Neural cell (in vitro differentiated cells): Measurements from ENCODE around the gene ABCB10. TPM values are rescaled to one million over a fixed set of nuclear protein-coding genes. Genes with fewer than 3 reads are reported as not detected.

Source experiments
- H2AFZ ChIP-seq: fragments of 200-600, 300-800 bp; sonication (generic), shearing (Covaris generic); 2 replicates; pipeline ENCODE4 v1.6.0; 2014; ENCODE audit warnings: low read depth, mild to moderate bottlenecking, antibody characterized with exemption, low read length, moderate library complexity
- H3F3A ChIP-seq: fragments of 200-600 bp; shearing (Covaris generic); 2 replicates; pipeline ENCODE4 v1.6.1; 2016; ENCODE audit warnings: mild to moderate bottlenecking, moderate library complexity, mixed read lengths, antibody characterized with exemption, low read length; ENCODE audit not compliant: insufficient read depth, poor library complexity, severe bottlenecking
- H3K27ac ChIP-seq: fragments of 200-600, 300-800 bp; sonication (generic), shearing (Covaris generic); 2 replicates; pipeline ENCODE4 v1.5.1; 2014; ENCODE audit warnings: mild to moderate bottlenecking, low read length, moderate library complexity
- H3K27me3 ChIP-seq: fragments of 300-800, 200-600 bp; sonication (generic), shearing (Covaris generic); 2 replicates; pipeline ENCODE4 v1.6.0; 2014; ENCODE audit warnings: mild to moderate bottlenecking, low read depth, low read length, moderate library complexity; ENCODE audit not compliant: insufficient read depth
- H3K36me3 ChIP-seq: fragments of 300-800, 200-600 bp; sonication (generic), shearing (Covaris generic); 2 replicates; pipeline ENCODE4 v1.5.1; 2014; ENCODE audit warnings: mild to moderate bottlenecking, antibody characterized with exemption, low read length, moderate library complexity; ENCODE audit not compliant: insufficient read depth
- H3K4me2 ChIP-seq: fragments of 300-800, 200-600 bp; sonication (generic), shearing (Covaris generic); 2 replicates; pipeline ENCODE4 v1.6.0; 2014; ENCODE audit warnings: mild to moderate bottlenecking, low read length
- H3K4me3 ChIP-seq: fragments of 300-800, 200-600 bp; sonication (generic), shearing (Covaris generic); 2 replicates; pipeline ENCODE4 v1.5.1; 2014; ENCODE audit warnings: mild to moderate bottlenecking, low read length, moderate library complexity
- H3K79me2 ChIP-seq: fragments of 200-600 bp; shearing (Covaris generic); replicated peaks from 2 replicates; pipeline ENCODE4 v1.6.0; 2014; ENCODE audit warnings: mild to moderate bottlenecking, low read length, moderate library complexity; ENCODE audit not compliant: insufficient read depth
- H3K9ac ChIP-seq: fragments of 300-800, 200-600 bp; sonication (generic), shearing (Covaris generic); 2 replicates; pipeline ENCODE4 v1.6.1; 2016; ENCODE audit warnings: mild to moderate bottlenecking, low read length, mixed read lengths
- H3K9me2 ChIP-seq: fragments of 200-600 bp; shearing (Covaris generic); 2 replicates; pipeline ENCODE4 v1.6.1; 2016; ENCODE audit warnings: mild to moderate bottlenecking, low read length, mixed read lengths; ENCODE audit not compliant: insufficient read depth
- H3K9me3 ChIP-seq: fragments of 200-600, 300-800 bp; sonication (generic), shearing (Covaris generic); 2 replicates; pipeline ENCODE4 v1.6.1; 2016; ENCODE audit warnings: mild to moderate bottlenecking, mixed run types, low read length, moderate library complexity, mixed read lengths
- H4K20me1 ChIP-seq: fragments of 200-600 bp; shearing (Covaris generic); 2 replicates; pipeline ENCODE4 v1.6.1; 2016; ENCODE audit warnings: mild to moderate bottlenecking, mixed run types; ENCODE audit not compliant: insufficient read depth
- CTCF ChIP-seq: fragments of 450-650 bp; IDR thresholded peaks from 2 replicates; pipeline ENCODE4 v1.5.1; 2014; ENCODE audit warnings: antibody characterized with exemption, mild to moderate bottlenecking, moderate library complexity; ENCODE audit not compliant: poor library complexity, severe bottlenecking
- EP300 ChIP-seq: fragments of 450-650 bp; conservative IDR thresholded peaks from 2 replicates; pipeline ENCODE4 v1.6.1; 2014; ENCODE audit warnings: antibody characterized with exemption, mild to moderate bottlenecking, moderate library complexity; ENCODE audit not compliant: poor library complexity, severe bottlenecking
- EZH2 ChIP-seq: fragments of 200-600, 300-800 bp; shearing (Covaris generic), sonication (generic); IDR thresholded peaks from 2 replicates; pipeline ENCODE4 v1.6.1; 2014; ENCODE audit warnings: antibody characterized with exemption, low read length, borderline replicate concordance, mild to moderate bottlenecking; ENCODE audit not compliant: insufficient read depth, poor library complexity, severe bottlenecking
- MXI1 ChIP-seq: fragments of 450-650 bp; conservative IDR thresholded peaks from 2 replicates; pipeline ENCODE4 v1.6.1; 2014; ENCODE audit warnings: antibody characterized with exemption, mild to moderate bottlenecking; ENCODE audit not compliant: poor library complexity, severe bottlenecking
- POLR2AphosphoS5 ChIP-seq: IDR thresholded peaks from 2 replicates; pipeline ENCODE4 v1.6.1; 2012
- RAD21 ChIP-seq: fragments of 450-650 bp; conservative IDR thresholded peaks from 2 replicates; pipeline ENCODE4 v1.6.1; 2014; ENCODE audit warnings: antibody characterized with exemption, mild to moderate bottlenecking, moderate library complexity
- REST ChIP-seq: IDR thresholded peaks from 2 replicates; pipeline ENCODE4 v1.6.1; 2012; ENCODE audit warnings: borderline replicate concordance
- SMC3 ChIP-seq: fragments of 450-650 bp; conservative IDR thresholded peaks from 2 replicates; pipeline ENCODE4 v1.6.1; 2014; ENCODE audit warnings: antibody characterized with exemption, mild to moderate bottlenecking, moderate library complexity; ENCODE audit not compliant: poor library complexity
- TAF1 ChIP-seq: IDR thresholded peaks from 2 replicates; pipeline ENCODE4 v1.6.1; 2012; ENCODE audit warnings: low read depth
- polyA plus RNA-seq: library from polyadenylated mRNA; depleted of rRNA; stranded (reverse); fragments of >200 nt; gene quantifications from 2 replicates; pipeline ENCODE4 v1.2.3, GENCODE V29; 2014

The ABCB10 gene
- polyA plus RNA-seq, 1 donor from 2014 or later: 31.4 TPM

- Histone ChIP-seq H3K4me2 (no peak overlapping the region), H3K4me3 (no peak overlapping the region), H3K27me3 (no peaks in the 10 kb centered on the region), H3K79me2 (no peaks in the 10 kb centered on the region), H3F3A (no peaks in the 10 kb centered on the region), H3K9ac (no peak overlapping the region), H3K9me3 (no peaks in the 10 kb centered on the region), H3K9me2 (no peaks in the 10 kb centered on the region), H2AFZ (no peak overlapping the region), H3K36me3 (no peaks in the 10 kb centered on the region), H4K20me1 (no peaks in the 10 kb centered on the region), H3K27ac (no peak overlapping the region)
- TF ChIP-seq MXI1 (no peak), TAF1 (no peak), EZH2 (no peak), POLR2AphosphoS5 (no peak), SMC3 (no peak), RAD21 (no peak), CTCF (no peak), EP300 (no peak), REST (no peak)
Observed at GRCh38 chr1:229570891-229571516, 12.5 kb upstream of the ABCB10 start.

GRCh38 chr1:229570305-229570704 is 11.8 kb upstream of the ABCB10 start:
- Histone ChIP-seq H2AFZ (no peak overlapping the region), H3K36me3 (no peaks in the 10 kb centered on the region), H4K20me1 (no peaks in the 10 kb centered on the region), H3K9me2 (no peaks in the 10 kb centered on the region), H3F3A (no peaks in the 10 kb centered on the region), H3K27me3 (no peaks in the 10 kb centered on the region), H3K79me2 (no peaks in the 10 kb centered on the region), H3K9me3 (no peaks in the 10 kb centered on the region), H3K9ac (no peak overlapping the region), H3K4me2 (no peak overlapping the region), H3K4me3 (no peak overlapping the region), H3K27ac (no peak overlapping the region)
- TF ChIP-seq EZH2 (no peak), EP300 (no peak), CTCF (no peak), REST (no peak), MXI1 (no peak), RAD21 (no peak)
